OCI-LY7 (cell line): ENCODE results near the gene ELMOD3. TPM values are rescaled to one million over a fixed set of nuclear protein-coding genes. Genes with fewer than 3 reads are reported as not detected.

ENCODE experiments used
- BruUV-seq: library from RNA; stranded (reverse); fragments of 400-500 nt; replicated peaks from 2 replicates; lab custom pipeline; 2021; lab: Mats Ljungman, UMichigan
- CTCF ChIA-PET: fragments of 300-600 bp; sonication (Branson Sonifier 250); formaldehyde crosslinking; loops from one replicate; lab custom pipeline; 2022; ENCODE audit warnings: antibody characterized with exemption; ENCODE audit not compliant: unreplicated experiment; lab: Charles Lee
- POLR2A ChIA-PET: fragments of 300-600 bp; sonication (Branson Sonifier 250); formaldehyde crosslinking; loops from one replicate; lab custom pipeline; 2022; ENCODE audit warnings: antibody characterized with exemption; lab: Charles Lee
- DNase-seq: peaks from one replicate; pipeline ENCODE4 v3.0.0-alpha.2; 2015; ENCODE audit warnings: low spot score
- H2AFZ ChIP-seq: fragments of 200-600 bp; sonication (generic), shearing (Covaris generic); 2 replicates; pipeline ENCODE4 v1.6.1; 2014; ENCODE audit warnings: mild to moderate bottlenecking, antibody characterized with exemption, low read length, moderate library complexity
- H3K27ac ChIP-seq: fragments of 200-600 bp; sonication (generic); 2 replicates; pipeline ENCODE4 v1.5.1; 2014; ENCODE audit warnings: mixed run types, low read depth, mild to moderate bottlenecking, moderate library complexity, low read length, inconsistent platforms; ENCODE audit not compliant: poor library complexity, severe bottlenecking
- H3K36me3 ChIP-seq: fragments of 200-600 bp; sonication (generic); 2 replicates; pipeline ENCODE4 v1.6.1; 2014; ENCODE audit warnings: mild to moderate bottlenecking, antibody characterized with exemption, low read length, moderate library complexity, mixed read lengths; ENCODE audit not compliant: insufficient read depth
- H3K4me1 ChIP-seq: fragments of 200-600 bp; sonication (generic); 2 replicates; pipeline ENCODE4 v1.5.1; 2014; ENCODE audit warnings: mild to moderate bottlenecking, low read length; ENCODE audit not compliant: insufficient read depth, poor library complexity, severe bottlenecking
- H3K4me2 ChIP-seq: fragments of 200-600 bp; sonication (generic); 2 replicates; pipeline ENCODE4 v1.6.1; 2014; ENCODE audit warnings: mild to moderate bottlenecking, low read length
- H3K4me3 ChIP-seq: fragments of 200-600 bp; sonication (generic); 2 replicates; pipeline ENCODE4 v1.5.1; 2014; ENCODE audit warnings: mild to moderate bottlenecking, low read depth, low read length; ENCODE audit not compliant: poor library complexity, severe bottlenecking
- H3K79me2 ChIP-seq: fragments of 200-600 bp; sonication (generic); 2 replicates; pipeline ENCODE4 v1.6.1; 2016; ENCODE audit warnings: low read depth, mild to moderate bottlenecking, low read length, moderate library complexity, mixed read lengths; ENCODE audit not compliant: insufficient read depth
- H3K9me2 ChIP-seq: fragments of 200-600 bp; sonication (generic); 2 replicates; pipeline ENCODE4 v1.6.1; 2016; ENCODE audit warnings: mild to moderate bottlenecking, low read length, mixed read lengths; ENCODE audit not compliant: insufficient read depth
- H3K9me3 ChIP-seq: fragments of 200-600 bp; sonication (generic); 2 replicates; pipeline ENCODE4 v1.6.1; 2014; ENCODE audit warnings: mild to moderate bottlenecking, mixed run types, low read length, mixed read lengths
- H4K20me1 ChIP-seq: fragments of 200-600 bp; sonication (generic); 2 replicates; pipeline ENCODE4 v1.6.1; 2014; ENCODE audit warnings: mild to moderate bottlenecking, antibody characterized with exemption, low read length, moderate library complexity, mixed read lengths; ENCODE audit not compliant: insufficient read depth
- EZH2phosphoT487 ChIP-seq: fragments of 200-600 bp; sonication (generic); IDR thresholded peaks from 2 replicates; pipeline ENCODE4 v1.6.1; 2018; ENCODE audit warnings: low read depth, borderline replicate concordance, mild to moderate bottlenecking, mixed run types, antibody characterized with exemption, low read length, moderate library complexity, mixed read lengths
- intact Hi-C: fragments of 100-400 bp; cut with micrococcal nuclease; formaldehyde crosslinking; loops from one replicate; pipeline ENCODE4 v1.10.0; 2022; ENCODE audit not compliant: unreplicated experiment
- total RNA-seq, 2 experiments: library from RNA; depleted of rRNA in 1 of 2; stranded (reverse); fragments of >200 nt in 1 of 2; shearing (Covaris generic) in 1 of 2; gene quantifications; 2 replicates each; pipeline ENCODE4 v1.2.3, GENCODE V29; 2014 to 2022
- TF ChIP-seq, protein P1 (sequence below): fragments of 200-600 bp; sonication (generic); conservative IDR thresholded peaks from 2 replicates; pipeline ENCODE4 v1.5.1; 2014; ENCODE audit warnings: mild to moderate bottlenecking, antibody characterized with exemption, low read length, moderate library complexity, mixed read lengths

The ELMOD3 gene
- total RNA-seq, 2 experiments from 2014 or later: 12.0 to 18.5 TPM

DNA sequence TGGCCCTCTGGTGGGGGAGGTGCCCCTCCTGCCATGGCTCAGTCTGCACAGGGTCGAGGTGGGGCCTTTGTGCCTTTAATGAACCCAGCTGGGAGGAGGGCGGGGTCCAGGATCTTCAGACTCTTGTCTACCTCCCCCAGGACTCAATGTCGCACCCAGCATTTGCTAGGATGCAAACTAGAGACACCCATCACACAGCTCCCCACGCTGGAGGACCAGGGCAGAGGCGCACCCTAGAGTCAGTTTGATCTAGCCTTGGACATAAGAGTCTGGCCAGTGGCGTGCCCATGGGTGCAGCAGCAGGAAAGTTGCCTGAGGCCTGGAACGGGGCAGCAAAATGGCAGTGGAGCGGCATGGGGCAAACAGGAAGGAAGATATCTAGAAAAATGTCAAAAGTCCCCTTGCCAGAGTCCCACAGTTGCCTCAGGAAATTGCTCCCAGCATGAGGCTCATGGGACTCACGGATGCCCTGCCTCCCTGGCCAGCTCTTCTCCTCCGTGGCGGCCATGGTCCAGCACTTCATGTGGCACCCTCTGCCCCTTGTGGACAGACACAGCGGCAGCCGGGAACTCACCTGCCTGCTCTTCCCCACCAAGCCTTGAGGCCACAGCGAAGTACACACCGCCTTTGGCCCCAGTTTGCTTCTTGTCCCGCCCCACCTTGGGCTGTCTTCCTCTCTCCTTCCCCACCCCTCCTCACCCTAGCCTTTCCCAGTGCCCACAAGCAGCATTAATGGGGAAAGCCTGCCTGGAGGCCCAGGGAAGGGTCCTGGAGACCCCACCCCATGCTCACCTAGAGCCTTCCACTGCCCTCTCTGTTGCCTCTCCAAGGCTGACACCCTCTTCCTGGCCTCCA is 81.6 kb downstream of the ELMOD3 start:
- Histone ChIP-seq H4K20me1 (no peaks in the 10 kb centered on the region), H3K36me3 (no peaks in the 10 kb centered on the region), H3K9me2 (no peaks in the 10 kb centered on the region), H3K4me2 (no peak overlapping the region), H3K9me3 (no peaks in the 10 kb centered on the region), H3K27ac (no peak overlapping the region), H3K4me3 (no peak overlapping the region), H3K79me2 (no peaks in the 10 kb centered on the region), H2AFZ (no peak overlapping the region), H3K4me1 (peaks cover 20% of the 10 kb centered on the region)
- TF ChIP-seq, protein P1, sequence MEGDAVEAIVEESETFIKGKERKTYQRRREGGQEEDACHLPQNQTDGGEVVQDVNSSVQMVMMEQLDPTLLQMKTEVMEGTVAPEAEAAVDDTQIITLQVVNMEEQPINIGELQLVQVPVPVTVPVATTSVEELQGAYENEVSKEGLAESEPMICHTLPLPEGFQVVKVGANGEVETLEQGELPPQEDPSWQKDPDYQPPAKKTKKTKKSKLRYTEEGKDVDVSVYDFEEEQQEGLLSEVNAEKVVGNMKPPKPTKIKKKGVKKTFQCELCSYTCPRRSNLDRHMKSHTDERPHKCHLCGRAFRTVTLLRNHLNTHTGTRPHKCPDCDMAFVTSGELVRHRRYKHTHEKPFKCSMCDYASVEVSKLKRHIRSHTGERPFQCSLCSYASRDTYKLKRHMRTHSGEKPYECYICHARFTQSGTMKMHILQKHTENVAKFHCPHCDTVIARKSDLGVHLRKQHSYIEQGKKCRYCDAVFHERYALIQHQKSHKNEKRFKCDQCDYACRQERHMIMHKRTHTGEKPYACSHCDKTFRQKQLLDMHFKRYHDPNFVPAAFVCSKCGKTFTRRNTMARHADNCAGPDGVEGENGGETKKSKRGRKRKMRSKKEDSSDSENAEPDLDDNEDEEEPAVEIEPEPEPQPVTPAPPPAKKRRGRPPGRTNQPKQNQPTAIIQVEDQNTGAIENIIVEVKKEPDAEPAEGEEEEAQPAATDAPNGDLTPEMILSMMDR: peak; percentile 53
- no peak for TF ChIP-seq EZH2phosphoT487
- BruUV-seq: no TSS peak
- POLR2A ChIA-PET: interaction anchor here (0.6 to 1.6 kb wide), 2 partner anchors 103 to 686 kb away, joined by 6 to 7 read pairs; partner anchors contain the start of gene MAT2A
- DNase-seq: no peak
- CTCF ChIA-PET: no interaction called here
- intact Hi-C loops: loop anchor here (5.0 kb wide), 1 partner anchor 101 kb away; the partner anchor contains the start of gene MAT2A

DNA sequence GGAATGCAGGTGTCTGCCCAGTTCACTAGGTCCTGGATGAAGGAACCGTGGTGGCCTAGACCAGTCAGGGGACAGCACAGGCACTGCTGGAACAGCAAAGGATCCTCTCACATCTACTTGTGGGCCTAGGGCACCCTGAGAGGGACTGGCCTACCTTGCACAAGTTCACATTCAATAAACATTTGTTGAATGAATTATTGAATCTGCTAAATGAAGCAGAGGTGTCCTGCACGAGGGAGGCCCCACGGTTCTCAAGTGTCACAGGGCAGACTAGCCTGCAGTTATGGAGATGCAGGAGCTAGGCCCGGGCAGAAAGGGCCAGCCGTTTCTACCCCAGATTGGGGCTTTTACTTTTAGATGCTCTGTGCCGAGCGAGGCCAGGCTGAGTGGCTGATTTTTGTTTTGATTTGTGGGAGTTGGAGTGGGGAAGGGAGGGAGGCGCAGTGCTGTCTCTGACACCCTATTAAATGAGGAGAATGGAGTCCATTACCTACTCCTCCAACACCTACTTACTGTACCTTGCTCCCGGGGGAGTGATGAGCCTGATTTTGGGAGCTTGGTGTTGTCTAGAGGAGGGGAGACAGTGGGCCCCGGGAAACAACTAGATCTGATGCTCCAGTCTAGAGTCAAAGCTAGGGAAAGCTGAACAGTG is 82.4 kb downstream of the ELMOD3 start:
- Histone ChIP-seq H3K36me3 (no peaks in the 10 kb centered on the region), H3K27ac (no peak overlapping the region), H2AFZ (peak overlapping the region; percentile 59), H4K20me1 (no peaks in the 10 kb centered on the region), H3K4me2 (peak overlapping the region; percentile 52), H3K4me1 (peaks cover 17% of the 10 kb centered on the region), H3K9me2 (no peaks in the 10 kb centered on the region), H3K79me2 (no peaks in the 10 kb centered on the region), H3K4me3 (peak overlapping the region; percentile 32), H3K9me3 (no peaks in the 10 kb centered on the region)
- intact Hi-C loops: loop anchor here (5.0 kb wide), 1 partner anchor 100 kb away; the partner anchor contains the start of gene MAT2A
- BruUV-seq: no TSS peak
- no peak for DNase-seq
- CTCF ChIA-PET: interaction anchor here (0.6 kb wide), 6 partner anchors 74 to 318 kb away, joined by 3 to 6 read pairs (median 4); no protein-coding TSS in a partner anchor
- TF ChIP-seq, protein P1: no peak
- TF ChIP-seq EZH2phosphoT487: no peak
- POLR2A ChIA-PET: interaction anchor here (0.6 to 2.0 kb wide), 11 partner anchors 8 to 687 kb away, joined by 3 to 9 read pairs (median 6); partner anchors contain the start of genes ELMOD3, MAT2A, RETSAT and SH2D6
